ENCODE results near the gene SIK3. TPM values are rescaled to one million over a fixed set of nuclear protein-coding genes. Genes with fewer than 3 reads are reported as not detected.
"Not testable (repeated sequence)": the region's sequence is repeated elsewhere in the genome, so short reads cannot be mapped to it uniquely, and the experiment has no call there.

SIK3 gene
- total RNA-seq, 1 donor from 2014 or later: 40.0 TPM

DNA sequence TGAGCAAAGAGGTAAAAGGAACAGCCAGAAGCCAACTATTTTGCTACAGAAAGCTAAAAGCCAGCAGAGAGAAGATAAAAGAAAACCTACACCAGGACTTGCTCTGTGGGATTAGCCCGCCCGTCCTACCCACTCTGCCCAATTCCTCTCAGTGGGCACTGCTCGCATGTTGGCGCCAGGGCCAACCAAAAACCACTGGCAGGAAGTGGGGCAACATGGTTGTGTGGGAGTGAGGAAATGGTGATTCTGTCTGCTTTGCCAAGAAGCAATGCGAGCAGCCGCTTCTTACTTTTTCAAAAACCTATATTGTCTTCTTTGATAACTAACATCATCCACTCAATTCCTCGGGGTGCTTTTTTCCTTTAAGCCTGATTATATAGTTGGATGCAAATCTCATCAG is 246.6 kb downstream of the SIK3 start:
- intact Hi-C loops (cut with micrococcal nuclease): no loop called here

- intact Hi-C loops (cut with micrococcal nuclease): no loop called here
Observed at GRCh38 chr11:116849486-116849885, 248.7 kb downstream of the SIK3 start.

DNA sequence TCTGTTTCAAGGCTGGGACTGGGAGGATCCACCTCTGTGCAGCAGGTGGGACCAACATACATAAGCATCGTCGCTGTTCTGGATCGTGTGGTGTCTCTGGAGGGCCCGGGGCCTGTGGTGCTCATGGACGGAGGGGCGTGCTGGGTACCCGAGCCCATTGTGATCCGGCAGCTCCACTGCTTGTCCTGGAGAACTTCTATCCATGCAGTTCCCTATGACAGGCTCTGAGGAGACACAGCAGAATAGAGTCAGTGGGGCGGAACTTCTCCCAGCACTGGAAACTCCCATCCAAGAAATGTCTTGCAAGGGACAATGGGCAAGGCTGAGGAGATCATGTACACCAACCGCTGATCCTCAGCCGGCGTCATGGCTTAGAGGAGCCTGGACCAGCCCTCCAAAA is 249.2 kb downstream of the SIK3 start:
- intact Hi-C loops (cut with micrococcal nuclease): no loop called here

DNA sequence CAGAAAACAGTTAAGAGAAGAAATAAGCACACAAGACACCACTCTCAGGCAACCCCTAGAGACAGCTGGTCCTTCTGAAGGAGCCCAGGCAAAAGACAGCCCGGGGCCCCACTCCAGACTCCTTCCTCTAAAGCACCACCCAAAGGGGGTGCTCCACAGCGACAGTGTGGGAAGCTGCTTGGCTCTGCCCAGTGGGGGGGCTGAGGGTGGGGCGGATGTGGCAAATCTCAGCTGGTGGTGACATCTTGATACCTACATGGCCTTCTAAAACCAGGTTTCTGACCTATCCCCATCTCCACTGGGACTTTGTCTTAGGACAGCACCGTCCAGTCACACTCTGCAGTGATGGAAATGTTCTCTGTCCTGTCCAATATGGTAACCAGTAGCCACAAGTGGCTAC is 250.6 kb downstream of the SIK3 start:
- intact Hi-C loops (cut with micrococcal nuclease): no loop called here

DNA sequence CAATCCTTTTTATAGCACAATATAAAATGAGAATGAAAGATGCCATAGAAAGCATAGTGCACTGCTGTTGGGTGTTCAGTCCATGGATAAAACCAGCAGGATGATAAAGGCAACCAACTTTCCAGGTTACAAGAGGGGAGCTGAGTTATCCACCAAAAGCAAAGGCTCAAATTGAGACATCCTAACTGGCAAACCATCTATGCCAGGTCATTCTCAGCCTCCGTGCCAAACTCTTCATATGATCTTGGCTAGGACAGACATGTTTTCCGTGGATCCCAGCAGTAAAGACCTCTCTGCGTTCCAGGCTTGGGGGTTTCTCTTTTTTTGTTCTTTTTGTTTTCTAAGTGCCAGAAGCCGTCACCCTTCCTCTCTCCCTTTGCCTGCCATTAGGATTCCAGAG is 253.5 kb downstream of the SIK3 start:
- intact Hi-C loops (cut with micrococcal nuclease): no loop called here

DNA sequence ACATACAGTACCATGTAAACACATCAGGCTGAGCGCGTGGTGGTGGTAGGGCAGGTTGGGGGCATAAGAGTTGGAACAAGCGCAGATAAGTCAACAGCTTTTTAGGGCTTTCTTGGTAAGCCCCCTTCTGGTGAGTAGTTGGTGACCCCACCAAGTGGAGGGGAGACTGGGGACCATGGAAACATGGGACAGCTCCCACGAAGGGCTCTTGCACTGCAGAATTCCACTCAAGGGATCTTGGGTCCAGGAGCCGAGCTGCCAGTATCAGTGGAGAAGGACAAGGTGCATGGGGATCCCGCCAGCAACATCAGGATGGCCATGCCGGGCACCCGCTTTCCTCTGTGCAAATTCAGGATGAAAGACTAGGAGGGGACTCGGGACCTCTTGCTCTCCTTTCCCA is 254.6 kb downstream of the SIK3 start:
- intact Hi-C loops (cut with micrococcal nuclease): no loop called here

- intact Hi-C loops (cut with micrococcal nuclease): no loop called here
Observed at GRCh38 chr11:116842909-116843308, 255.3 kb downstream of the SIK3 start.

- intact Hi-C loops (cut with micrococcal nuclease): no loop called here
Observed at GRCh38 chr11:116842117-116842516, 256.1 kb downstream of the SIK3 start.

DNA sequence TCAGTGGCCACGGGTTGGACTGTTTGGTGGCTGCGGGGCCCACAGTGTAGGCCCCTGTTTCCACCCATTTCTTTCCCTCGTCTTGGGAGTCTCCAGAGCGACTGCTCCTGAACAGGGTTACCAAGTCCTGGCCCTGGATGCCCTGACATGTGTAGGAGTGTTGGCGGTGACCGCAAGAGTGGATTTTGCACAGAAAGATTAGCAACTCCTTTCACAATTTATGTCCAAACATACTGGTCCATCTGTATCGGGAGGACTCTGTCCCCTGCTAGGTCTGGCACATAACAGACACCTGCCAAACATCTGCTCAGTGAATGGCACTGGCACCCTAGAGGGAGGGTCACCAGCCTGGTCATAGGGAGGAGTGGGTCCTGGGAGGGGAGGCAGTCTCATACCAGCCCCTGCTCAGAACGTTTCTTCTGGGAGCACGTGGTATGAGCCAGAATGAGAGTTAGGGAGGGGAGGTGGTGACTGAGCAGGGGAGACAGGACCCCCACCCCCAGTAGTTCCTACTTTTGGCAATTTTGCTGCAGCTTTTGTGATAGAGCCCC is 257.4 kb downstream of the SIK3 start:
- intact Hi-C loops (cut with micrococcal nuclease): no loop called here

- intact Hi-C loops (cut with micrococcal nuclease): no loop called here
Observed at GRCh38 chr11:116840224-116840745, 257.9 kb downstream of the SIK3 start.

- intact Hi-C loops (cut with micrococcal nuclease): no loop called here
Observed at GRCh38 chr11:116838321-116839084, 259.7 kb downstream of the SIK3 start.

- intact Hi-C loops (cut with micrococcal nuclease): no loop called here
Observed at GRCh38 chr11:116837231-116838091, 260.8 kb downstream of the SIK3 start, which contains the start of gene APOA1. TSS of gene APOA1 (minus strand) at chr11:116837622. CDS start at chr11:116837387, 235 bp downstream.

DNA sequence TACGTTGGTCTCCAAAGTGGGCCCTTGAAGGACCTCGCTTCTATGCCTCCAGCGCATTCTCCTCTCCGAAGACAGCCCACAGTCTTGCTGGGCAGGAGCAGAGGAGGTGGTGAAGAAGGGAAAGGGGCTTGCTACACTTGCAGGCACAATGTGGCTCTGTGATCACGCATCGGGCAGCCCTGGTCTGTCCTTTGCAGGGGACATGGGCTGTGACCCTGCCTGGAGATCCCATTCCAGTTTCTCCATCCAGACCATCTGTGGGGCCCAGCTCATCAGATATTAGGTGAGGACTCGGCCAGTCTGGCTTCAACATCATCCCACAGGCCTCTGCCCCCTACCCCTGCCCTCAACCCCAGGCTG is 261.6 kb downstream of the SIK3 start:
- intact Hi-C loops (cut with micrococcal nuclease): loop anchor here (1.0 kb wide), 6 partner anchors 17 to 390 kb away; partner anchors contain the start of gene APOA5

DNA sequence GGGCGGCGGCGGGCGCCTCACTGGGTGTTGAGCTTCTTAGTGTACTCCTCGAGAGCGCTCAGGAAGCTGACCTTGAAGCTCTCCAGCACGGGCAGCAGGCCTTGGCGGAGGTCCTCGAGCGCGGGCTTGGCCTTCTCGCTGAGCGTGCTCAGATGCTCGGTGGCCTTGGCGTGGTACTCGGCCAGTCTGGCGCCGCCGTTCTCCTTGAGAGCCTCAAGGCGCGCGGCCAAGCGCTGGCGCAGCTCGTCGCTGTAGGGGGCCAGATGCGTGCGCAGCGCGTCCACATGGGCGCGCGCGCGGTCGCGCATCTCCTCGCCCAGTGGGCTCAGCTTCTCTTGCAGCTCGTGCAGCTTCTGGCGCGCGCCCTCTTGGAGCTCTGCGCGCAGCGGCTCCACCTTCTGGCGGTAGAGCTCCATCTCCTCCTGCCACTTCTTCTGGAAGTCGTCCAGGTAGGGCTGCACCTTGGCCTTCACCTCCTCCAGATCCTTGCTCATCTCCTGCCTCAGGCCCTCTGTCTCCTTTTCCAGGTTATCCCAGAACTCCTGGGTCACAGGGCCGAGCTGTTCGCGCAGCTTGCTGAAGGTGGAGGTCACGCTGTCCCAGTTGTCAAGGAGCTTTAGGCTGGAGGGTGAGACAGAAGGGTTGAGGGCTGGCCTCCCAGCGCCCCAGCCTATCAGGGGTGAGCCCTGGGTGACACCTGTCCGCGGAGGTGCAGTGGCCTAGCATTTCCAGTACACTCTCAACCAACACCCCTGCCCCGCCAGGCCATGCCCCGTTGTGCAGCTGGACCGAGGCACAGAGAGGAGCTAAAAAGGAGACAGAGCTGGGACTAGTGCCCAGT is 262.2 kb downstream of the SIK3 start:
- intact Hi-C loops (cut with micrococcal nuclease): loop anchor here (1.0 kb wide), 6 partner anchors 17 to 390 kb away; partner anchors contain the start of gene APOA5

- intact Hi-C loops (cut with micrococcal nuclease): no loop called here
Observed at GRCh38 chr11:116835042-116835772, 263.0 kb downstream of the SIK3 start.

DNA sequence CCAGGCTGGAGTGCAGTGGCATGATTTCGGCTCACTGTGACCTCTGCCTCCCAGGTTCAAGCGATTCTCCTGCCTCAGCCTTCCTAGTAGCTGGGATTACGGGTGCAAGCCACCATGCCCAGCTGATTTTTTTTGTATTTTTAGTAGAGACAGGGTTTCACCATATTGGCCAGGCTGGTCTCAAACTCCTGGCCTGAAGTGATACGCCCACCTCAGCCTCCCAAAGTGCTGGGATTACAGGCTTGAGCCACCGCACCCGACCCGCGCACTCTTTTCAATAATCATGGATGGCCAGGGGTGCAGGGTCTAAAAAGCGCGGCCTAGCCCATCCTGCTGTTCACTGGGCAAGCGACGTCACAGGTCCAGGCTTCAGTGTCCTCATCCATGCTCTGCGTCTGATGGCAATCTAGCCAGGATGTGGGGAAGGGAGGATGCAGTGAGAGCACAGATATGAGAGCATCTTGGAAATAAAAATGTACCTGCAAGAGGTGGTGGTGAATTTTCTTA is 263.6 kb downstream of the SIK3 start:
- intact Hi-C loops (cut with micrococcal nuclease): not testable (repeated sequence)

- intact Hi-C loops (cut with micrococcal nuclease): no loop called here
Observed at GRCh38 chr11:116833816-116834534, 264.3 kb downstream of the SIK3 start.

DNA sequence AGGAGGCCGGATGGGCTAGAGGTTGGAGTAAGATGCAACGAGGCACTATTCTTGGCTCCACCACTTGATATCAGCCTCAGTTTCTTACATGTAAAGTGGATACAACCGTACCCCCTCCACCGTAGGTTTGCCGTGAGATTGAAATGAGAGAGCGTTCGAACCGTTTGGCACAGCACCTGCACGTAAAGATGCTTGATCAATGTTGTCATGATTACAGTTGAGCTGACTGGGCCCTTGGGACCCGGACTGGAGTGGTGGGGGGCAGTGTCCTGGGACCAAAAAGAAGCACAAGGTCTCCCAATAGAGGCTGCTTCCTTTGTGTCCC is 264.8 kb downstream of the SIK3 start:
- intact Hi-C loops (cut with micrococcal nuclease): no loop called here

Measured in T-helper 1 cell treated with Interleukin-12 subunit alpha and Interleukin-12 subunit beta and Interleukin-4 antibody, amounts not matched to agents 30 ng/mL and 1 ng/mL, for 36 hours (primary cell).